Measurements from ENCODE around the gene PLEKHM2.

PLEKHM2 gene

GRCh38 chr1:15731735-15732685, 47.9 kb downstream of the PLEKHM2 start:
- Histone ChIP-seq H3K4me2 (ENCODE audit: low read length) (no peak overlapping the region), H3K27me3 (ENCODE audit: control insufficient read depth, insufficient read depth, low read length) (no peaks in the 10 kb centered on the region), H3K9ac (ENCODE audit: low read depth, low read length) (no peak overlapping the region), H3K4me1 (ENCODE audit: control insufficient read depth, insufficient read depth, low read length) (no peaks in the 10 kb centered on the region), H3K9me3 (replicated peaks; ENCODE audit: low read length) (no peaks in the 10 kb centered on the region), H3K36me3 (ENCODE audit: insufficient read depth, low read length) (peaks cover 76% of the 10 kb centered on the region), H3K4me3 (ENCODE audit: low read length) (no peak overlapping the region)

GRCh38 chr1:15732686-15733081, 48.6 kb downstream of the PLEKHM2 start:
- H3K9me3 ChIP-seq (replicated peaks; ENCODE audit: low read length): no peaks in the 10 kb centered on the region
- no peaks in the 10 kb centered on the region for H3K27me3 ChIP-seq (ENCODE audit: control insufficient read depth, insufficient read depth, low read length)
- no peak overlapping the region for H3K4me2 ChIP-seq (ENCODE audit: low read length)
- H3K36me3 ChIP-seq (ENCODE audit: insufficient read depth, low read length): peaks cover 69% of the 10 kb centered on the region
- no peaks in the 10 kb centered on the region for H3K4me1 ChIP-seq (ENCODE audit: control insufficient read depth, insufficient read depth, low read length)
- H3K9ac ChIP-seq (ENCODE audit: low read depth, low read length): no peak overlapping the region
- no peak overlapping the region for H3K4me3 ChIP-seq (ENCODE audit: low read length)

- H3K27me3 ChIP-seq (ENCODE audit: control insufficient read depth, insufficient read depth, low read length): no peaks in the 10 kb centered on the region
- H3K4me1 ChIP-seq (ENCODE audit: control insufficient read depth, insufficient read depth, low read length): no peaks in the 10 kb centered on the region
- H3K4me3 ChIP-seq (ENCODE audit: low read length): no peak overlapping the region
- no peaks in the 10 kb centered on the region for H3K9me3 ChIP-seq (replicated peaks; ENCODE audit: low read length)
- peaks cover 63% of the 10 kb centered on the region for H3K36me3 ChIP-seq (ENCODE audit: insufficient read depth, low read length)
- no peak overlapping the region for H3K4me2 ChIP-seq (ENCODE audit: low read length)
- no peak overlapping the region for H3K9ac ChIP-seq (ENCODE audit: low read depth, low read length)
Observed at GRCh38 chr1:15733218-15733725, 49.2 kb downstream of the PLEKHM2 start.

GRCh38 chr1:15733726-15734226, 49.7 kb downstream of the PLEKHM2 start:
- Histone ChIP-seq H3K27me3 (ENCODE audit: control insufficient read depth, insufficient read depth, low read length) (no peaks in the 10 kb centered on the region), H3K4me3 (ENCODE audit: low read length) (no peak overlapping the region), H3K9me3 (replicated peaks; ENCODE audit: low read length) (no peaks in the 10 kb centered on the region), H3K36me3 (ENCODE audit: insufficient read depth, low read length) (peaks cover 58% of the 10 kb centered on the region), H3K4me2 (ENCODE audit: low read length) (no peak overlapping the region), H3K9ac (ENCODE audit: low read depth, low read length) (no peak overlapping the region), H3K4me1 (ENCODE audit: control insufficient read depth, insufficient read depth, low read length) (no peaks in the 10 kb centered on the region)

GRCh38 chr1:15734296-15734695, 50.2 kb downstream of the PLEKHM2 start:
- Histone ChIP-seq H3K9ac (ENCODE audit: low read depth, low read length) (no peak overlapping the region), H3K4me1 (ENCODE audit: control insufficient read depth, insufficient read depth, low read length) (no peaks in the 10 kb centered on the region), H3K27me3 (ENCODE audit: control insufficient read depth, insufficient read depth, low read length) (no peaks in the 10 kb centered on the region), H3K4me2 (ENCODE audit: low read length) (no peak overlapping the region), H3K9me3 (replicated peaks; ENCODE audit: low read length) (no peaks in the 10 kb centered on the region), H3K36me3 (ENCODE audit: insufficient read depth, low read length) (peaks cover 53% of the 10 kb centered on the region), H3K4me3 (ENCODE audit: low read length) (no peak overlapping the region)

- H3K9me3 ChIP-seq (replicated peaks; ENCODE audit: low read length): no peaks in the 10 kb centered on the region
- H3K4me1 ChIP-seq (ENCODE audit: control insufficient read depth, insufficient read depth, low read length): no peaks in the 10 kb centered on the region
- H3K27me3 ChIP-seq (ENCODE audit: control insufficient read depth, insufficient read depth, low read length): no peaks in the 10 kb centered on the region
- H3K36me3 ChIP-seq (ENCODE audit: insufficient read depth, low read length): peaks cover 49% of the 10 kb centered on the region
- no peak overlapping the region for H3K4me2 ChIP-seq (ENCODE audit: low read length)
- no peak overlapping the region for H3K9ac ChIP-seq (ENCODE audit: low read depth, low read length)
- no peak overlapping the region for H3K4me3 ChIP-seq (ENCODE audit: low read length)
Observed at GRCh38 chr1:15734901-15735300, 50.8 kb downstream of the PLEKHM2 start.

GRCh38 chr1:15735304-15736037, 51.4 kb downstream of the PLEKHM2 start:
- no peaks in the 10 kb centered on the region for H3K27me3 ChIP-seq (ENCODE audit: control insufficient read depth, insufficient read depth, low read length)
- no peak overlapping the region for H3K9ac ChIP-seq (ENCODE audit: low read depth, low read length)
- H3K36me3 ChIP-seq (ENCODE audit: insufficient read depth, low read length): peaks cover 48% of the 10 kb centered on the region
- H3K4me3 ChIP-seq (ENCODE audit: low read length): no peak overlapping the region
- H3K9me3 ChIP-seq (replicated peaks; ENCODE audit: low read length): no peaks in the 10 kb centered on the region
- no peaks in the 10 kb centered on the region for H3K4me1 ChIP-seq (ENCODE audit: control insufficient read depth, insufficient read depth, low read length)
- H3K4me2 ChIP-seq (ENCODE audit: low read length): no peak overlapping the region

- H3K4me3 ChIP-seq (ENCODE audit: low read length): no peak within 1 kb of the TSS
- H3K4me2 ChIP-seq (ENCODE audit: low read length): no peak within 1 kb of the TSS
- H3K36me3 ChIP-seq (ENCODE audit: insufficient read depth, low read length): peaks cover 40% of the 10 kb centered on the region
- no peak within 1 kb of the TSS for H3K9ac ChIP-seq (ENCODE audit: low read depth, low read length)
- H3K9me3 ChIP-seq (replicated peaks; ENCODE audit: low read length): no peaks in the 10 kb centered on the region
- no peaks in the 10 kb centered on the region for H3K4me1 ChIP-seq (ENCODE audit: control insufficient read depth, insufficient read depth, low read length)
- H3K27me3 ChIP-seq (ENCODE audit: control insufficient read depth, insufficient read depth, low read length): no peaks in the 10 kb centered on the region
Observed at GRCh38 chr1:15736038-15736891, 52.1 kb downstream of the PLEKHM2 start, which contains the start of gene SLC25A34. Gene SLC25A34, plus strand, starts transcription at chr1:15736258. Its CDS starts 228 bp downstream, at chr1:15736486.

GRCh38 chr1:15736892-15737261, 52.8 kb downstream of the PLEKHM2 start:
- no peak overlapping the region for H3K9ac ChIP-seq (ENCODE audit: low read depth, low read length)
- no peak overlapping the region for H3K4me3 ChIP-seq (ENCODE audit: low read length)
- no peaks in the 10 kb centered on the region for H3K9me3 ChIP-seq (replicated peaks; ENCODE audit: low read length)
- peaks cover 34% of the 10 kb centered on the region for H3K36me3 ChIP-seq (ENCODE audit: insufficient read depth, low read length)
- H3K27me3 ChIP-seq (ENCODE audit: control insufficient read depth, insufficient read depth, low read length): no peaks in the 10 kb centered on the region
- no peaks in the 10 kb centered on the region for H3K4me1 ChIP-seq (ENCODE audit: control insufficient read depth, insufficient read depth, low read length)
- no peak overlapping the region for H3K4me2 ChIP-seq (ENCODE audit: low read length)

GRCh38 chr1:15737324-15738319, 53.5 kb downstream of the PLEKHM2 start:
- Histone ChIP-seq H3K9ac (ENCODE audit: low read depth, low read length) (no peak overlapping the region), H3K4me3 (ENCODE audit: low read length) (no peak overlapping the region)

More at GRCh38 chr1:15737324-15738319, 53.5 kb downstream of the PLEKHM2 start:
- no peak overlapping the region for H3K4me2 ChIP-seq (ENCODE audit: low read length)
- H3K9me3 ChIP-seq (replicated peaks; ENCODE audit: low read length): no peaks in the 10 kb centered on the region
- peaks cover 26% of the 10 kb centered on the region for H3K36me3 ChIP-seq (ENCODE audit: insufficient read depth, low read length)
- no peaks in the 10 kb centered on the region for H3K4me1 ChIP-seq (ENCODE audit: control insufficient read depth, insufficient read depth, low read length)
- H3K27me3 ChIP-seq (ENCODE audit: control insufficient read depth, insufficient read depth, low read length): no peaks in the 10 kb centered on the region

Measured in skeletal muscle satellite cell (primary cell).